H1 (cell line): ENCODE measurements around the gene ADARB2. TPM values are rescaled to one million over a fixed set of nuclear protein-coding genes. Genes with fewer than 3 reads are reported as not detected.
A peak's percentile ranks its signal among the peaks of the same experiment; 100 is the strongest.

Experiments
- CTCF ChIA-PET: fragments of 300-600 bp; sonication (Branson Sonifier 250); formaldehyde crosslinking; loops from one replicate; lab custom pipeline; 2021; ENCODE audit not compliant: partially characterized antibody; lab: Charles Lee
- POLR2A ChIA-PET: fragments of 300-600 bp; sonication (Branson Sonifier 250); formaldehyde crosslinking; loops from one replicate; lab custom pipeline; 2021; ENCODE audit warnings: inconsistent platforms; ENCODE audit not compliant: partially characterized antibody; lab: Charles Lee
- DNase-seq, 2 experiments: peaks; one replicate each; pipeline versions ENCODE4 v3.0.0 to v3.0.0-alpha.2; 2010 to 2022; ENCODE audit warnings: low spot score in 2 of 2, low read depth in 1 of 2, mixed read lengths in 1 of 2
- FAIRE-seq: peaks from 2 replicates; lab custom pipeline; 2011; peaks lifted over from hg19 to GRCh38; lab: Jason Lieb, UNC
- H2AFZ ChIP-seq: 2 replicates; pipeline ENCODE4 v1.8.1; 2012; ENCODE audit warnings: low read length, inconsistent platforms
- H2AK5ac ChIP-seq: 2 replicates; pipeline ENCODE4 v1.6.1; 2013; ENCODE audit warnings: low read depth, low read length
- H2BK120ac ChIP-seq: replicated peaks from 2 replicates; pipeline ENCODE3; 2013; ENCODE audit warnings: low read depth, low read length, inconsistent platforms
- H2BK12ac ChIP-seq: 2 replicates; pipeline ENCODE4 v1.6.1; 2013; ENCODE audit warnings: low read depth, low read length
- H2BK15ac ChIP-seq: 2 replicates; pipeline ENCODE4 v1.6.1; 2013; ENCODE audit warnings: low read length
- H2BK20ac ChIP-seq: 2 replicates; pipeline ENCODE4 v1.6.1; 2013; ENCODE audit warnings: low read length
- H2BK5ac ChIP-seq: 2 replicates; pipeline ENCODE4 v1.6.1; 2013; ENCODE audit warnings: low read depth, low read length
- H3K14ac ChIP-seq: 2 replicates; pipeline ENCODE4 v1.6.1; 2013; ENCODE audit warnings: inconsistent platforms; ENCODE audit not compliant: insufficient read length
- H3K18ac ChIP-seq: 2 replicates; pipeline ENCODE4 v1.6.1; 2013; ENCODE audit warnings: low read length; ENCODE audit errors: extremely low read depth
- H3K23ac ChIP-seq: 2 replicates; pipeline ENCODE4 v1.6.1; 2013; ENCODE audit warnings: inconsistent platforms; ENCODE audit not compliant: insufficient read length
- H3K23me2 ChIP-seq: 2 replicates; pipeline ENCODE4 v1.6.1; 2013; ENCODE audit warnings: low read depth, low read length
- H3K27ac ChIP-seq: 2 replicates; pipeline ENCODE4 v1.6.1; 2011; ENCODE audit warnings: low read depth, low read length, inconsistent platforms
- H3K27me3 ChIP-seq, 4 experiments: replicated peaks in 1 of 4; 1 replicate in 1 of 4; 2 replicates in 3 of 4; pipeline versions ENCODE4 v1.6.1 to v1.8.1; 2011 to 2013; ENCODE audit warnings: low read length in 3 of 4, mild to moderate bottlenecking in 3 of 4, inconsistent platforms in 2 of 4, mixed read lengths in 2 of 4, moderate library complexity in 1 of 4; ENCODE audit not compliant: control insufficient read depth in 3 of 4, insufficient read depth in 3 of 4; ENCODE audit errors: extremely low read depth in 1 of 4
- H3K36me3 ChIP-seq, 4 experiments: 2 replicates each; pipeline versions ENCODE4 v1.6.1 to v1.8.1; 2011 to 2013; ENCODE audit warnings: mild to moderate bottlenecking in 4 of 4, low read length in 3 of 4, moderate library complexity in 2 of 4, control low read depth in 1 of 4, inconsistent platforms in 1 of 4; ENCODE audit not compliant: insufficient read depth in 4 of 4, control insufficient read depth in 2 of 4
- H3K4ac ChIP-seq: replicated peaks from 2 replicates; pipeline ENCODE3; 2013; ENCODE audit warnings: low read length, low read depth, mixed read lengths, inconsistent platforms; ENCODE audit not compliant: insufficient read length
- H3K4me1 ChIP-seq, 4 experiments: replicated peaks in 1 of 4; 1 replicate in 1 of 4; 2 replicates in 3 of 4; pipeline versions ENCODE4 v1.6.1 to v1.8.1; 2011 to 2013; ENCODE audit warnings: low read length in 3 of 4, inconsistent platforms in 2 of 4, mixed read lengths in 1 of 4; ENCODE audit not compliant: insufficient read depth in 4 of 4, control insufficient read depth in 3 of 4
- H3K4me2 ChIP-seq, 2 experiments: 2 replicates each; pipeline versions ENCODE4 v1.6.1 to v1.8.1; 2011 to 2013; ENCODE audit warnings: low read depth in 2 of 2, low read length in 2 of 2, control low read depth in 1 of 2, inconsistent platforms in 1 of 2, mild to moderate bottlenecking in 1 of 2; ENCODE audit not compliant: insufficient read depth in 1 of 2
- H3K4me3 ChIP-seq, 4 experiments: fragments of 200-600, 300-600 bp in 1 of 4; sonication (generic), shearing (Covaris generic), sonication (Bioruptor Twin) in 1 of 4; 2 replicates each; pipeline versions ENCODE4 v1.5.1 to v1.8.1; 2011 to 2016; ENCODE audit warnings: low read length in 4 of 4, low read depth in 3 of 4, control low read depth in 2 of 4, inconsistent platforms in 2 of 4, mild to moderate bottlenecking in 2 of 4, mixed read lengths in 1 of 4, moderate library complexity in 1 of 4; ENCODE audit not compliant: insufficient read depth in 2 of 4; ENCODE audit errors: extremely low read depth in 1 of 4
- H3K56ac ChIP-seq: replicated peaks from 2 replicates; pipeline ENCODE3; 2013; ENCODE audit warnings: low read depth, mild to moderate bottlenecking, mixed read lengths, low read length, inconsistent platforms; ENCODE audit not compliant: insufficient read length
- H3K79me1 ChIP-seq: 2 replicates; pipeline ENCODE4 v1.6.1; 2013; ENCODE audit warnings: low read depth, low read length, control low read depth
- H3K79me2 ChIP-seq, 2 experiments: 2 replicates each; pipeline versions ENCODE4 v1.6.1 to v1.8.1; 2012 to 2013; ENCODE audit warnings: low read length in 2 of 2, mild to moderate bottlenecking in 2 of 2, inconsistent platforms in 1 of 2; ENCODE audit not compliant: insufficient read depth in 2 of 2, control insufficient read depth in 1 of 2
- H3K9ac ChIP-seq, 4 experiments: replicated peaks in 1 of 4; 1 replicate in 1 of 4; 2 replicates in 3 of 4; pipeline versions ENCODE4 v1.6.1 to v1.8.1; 2011 to 2013; ENCODE audit warnings: low read depth in 3 of 4, low read length in 3 of 4, control low read depth in 2 of 4, mild to moderate bottlenecking in 2 of 4, moderate library complexity in 2 of 4, inconsistent platforms in 1 of 4; ENCODE audit errors: extremely low read depth in 1 of 4
- H3K9me3 ChIP-seq, 2 experiments: 2 replicates each; pipeline versions ENCODE4 v1.6.1 to v1.8.1; 2012 to 2013; ENCODE audit warnings: mild to moderate bottlenecking in 2 of 2, moderate library complexity in 2 of 2, control low read depth in 1 of 2, inconsistent platforms in 1 of 2, low read depth in 1 of 2, low read length in 1 of 2, mixed read lengths in 1 of 2; ENCODE audit not compliant: insufficient read depth in 2 of 2
- H4K20me1 ChIP-seq, 2 experiments: replicated peaks in 1 of 2; 2 replicates each; pipeline versions ENCODE3 to v1.8.1; 2011 to 2013; ENCODE audit warnings: inconsistent platforms in 2 of 2, low read length in 2 of 2, mild to moderate bottlenecking in 1 of 2; ENCODE audit not compliant: insufficient read depth in 2 of 2, control insufficient read depth in 1 of 2
- H4K5ac ChIP-seq: 2 replicates; pipeline ENCODE4 v1.6.1; 2013; ENCODE audit warnings: low read length, low read depth, mixed read lengths, inconsistent platforms; ENCODE audit not compliant: insufficient read length
- H4K8ac ChIP-seq: 2 replicates; pipeline ENCODE4 v1.8.0; 2013; ENCODE audit warnings: mild to moderate bottlenecking, moderate library complexity, low read length, inconsistent platforms; ENCODE audit not compliant: insufficient read depth; ENCODE audit errors: extremely low read depth
- H4K91ac ChIP-seq: replicated peaks from 2 replicates; pipeline ENCODE3; 2013; ENCODE audit warnings: low read length, mixed read lengths, inconsistent platforms; ENCODE audit not compliant: insufficient read length
- GTF2F1 ChIP-seq: IDR thresholded peaks from 2 replicates; pipeline ENCODE4 v1.6.1; 2012; ENCODE audit warnings: low read depth, low read length, improper control_type of control experiment, borderline replicate concordance
- HDAC6 ChIP-seq: IDR thresholded peaks from one replicate; pipeline ENCODE4 v1.7.1; 2012; ENCODE audit warnings: low read depth, mild to moderate bottlenecking, inconsistent platforms, low read length, moderate library complexity
- JUND ChIP-seq: IDR thresholded peaks from 2 replicates; pipeline ENCODE4 v1.6.1; 2011; ENCODE audit warnings: mild to moderate bottlenecking, improper control_type of control experiment, low read length
- POU5F1 ChIP-seq: IDR thresholded peaks from 2 replicates; pipeline ENCODE4 v1.6.1; 2011; ENCODE audit warnings: low read depth, mild to moderate bottlenecking, low read length, moderate library complexity
- TAF7 ChIP-seq: optimal IDR thresholded peaks from 2 replicates; pipeline ENCODE3; 2011; ENCODE audit warnings: low read depth, mild to moderate bottlenecking, inconsistent platforms, low read length, moderate library complexity, borderline replicate concordance
- WGBS, 2 experiments: shearing (Covaris generic) in 1 of 2; methylation state at CpG; one replicate each; pipeline versions ENCODE4 v1.1.6 to v1.1.7; 2013 to 2015; ENCODE audit warnings: low lambda C conversion rate in 2 of 2, mixed read lengths in 2 of 2, inconsistent platforms in 1 of 2, low coverage in 1 of 2, missing lambda C conversion rate in 1 of 2; ENCODE audit not compliant: insufficient replicate concordance in 2 of 2, insufficient coverage in 1 of 2, insufficient read length in 1 of 2; ENCODE audit errors: extremely low coverage in 1 of 2, missing lambda C conversion rate in 1 of 2; 5-methylcytosine and 5-hydroxymethylcytosine counted together
- polyA plus RNA-seq, 7 experiments: library from polyadenylated mRNA; depleted of rRNA in 3 of 7; stranded (reverse) in 5 of 7; unstranded in 2 of 7; fragments of >200 nt in 5 of 7; fragments of 200-250 nt in 2 of 7; gene quantifications; 1 replicate in 5 of 7; 2 replicates in 1 of 7; 4 replicates in 1 of 7; pipeline versions ENCODE4 v1.2.1 to v1.2.3, GENCODE V29; 2011 to 2013; ENCODE audit warnings: missing spikeins in 2 of 7, mixed read lengths in 2 of 7
- total RNA-seq: library from RNA; stranded (reverse); fragmentation: NEBNext Ultra II Directional; extraction: Animal tissue kit (Norgen Biotek cat#: 25700); gene quantifications from 2 replicates; pipeline ENCODE4 v1.2.1, GENCODE V29; 2021
- TF ChIP-seq, protein P1 (sequence below): IDR thresholded peaks from 2 replicates; pipeline ENCODE4 v1.6.1; 2011; ENCODE audit warnings: low read depth, mild to moderate bottlenecking, low read length; ENCODE audit not compliant: insufficient read depth

ADARB2 gene
- total and polyA plus RNA-seq, 2 of the 8 experiments (the other 6 are each of a cell fraction or from before 2014, with no cell fraction given): 2.2 to 2.8 TPM

DNA sequence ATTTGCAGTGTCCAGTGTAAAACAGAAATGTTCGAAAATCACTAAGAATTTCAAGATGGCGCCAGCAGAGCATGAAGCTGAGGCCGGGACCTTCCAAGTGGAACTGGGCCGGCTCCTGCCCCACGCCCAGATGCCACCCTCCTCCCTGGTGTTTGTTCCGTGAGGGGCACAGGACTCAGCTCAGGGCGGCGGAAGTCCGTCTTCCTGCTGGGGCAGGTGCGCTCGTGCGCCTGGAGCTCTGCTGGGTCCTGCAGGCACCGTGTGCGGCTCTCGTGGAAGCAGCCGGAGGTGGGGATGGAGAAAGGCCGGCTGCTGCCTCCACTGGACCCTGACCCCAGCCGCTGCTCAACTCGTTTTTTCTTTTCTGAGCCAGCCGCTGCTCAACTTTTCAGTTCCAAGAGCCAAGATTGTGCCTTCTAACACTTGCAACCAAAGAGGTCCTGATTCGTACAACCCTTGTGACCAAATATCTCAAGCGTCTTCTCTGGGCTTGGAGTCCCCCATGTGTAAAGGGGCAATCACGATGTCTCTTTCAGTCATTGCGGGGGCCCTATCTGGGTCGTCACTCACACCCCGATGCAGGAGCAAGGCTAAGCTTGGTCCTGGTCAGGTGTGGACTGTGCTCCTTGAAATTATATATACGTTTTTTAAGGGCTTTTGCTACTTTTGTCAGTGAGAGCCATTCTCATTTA lies 334.4 kb downstream of the ADARB2 start:
- ChIA-PET POLR2A (no interaction called here), CTCF (interaction anchor here (0.6 to 5.3 kb wide), 31 partner anchors 9 to 233 kb away, joined by 3 to 39 read pairs (median 4); no protein-coding TSS in a partner anchor)
- DNase-seq: peak in 1 of 2 experiments; percentile 35
- Histone ChIP-seq H3K9ac (no peak overlapping the region), H3K36me3 (no peaks in the 10 kb centered on the region), H3K4me2 (no peak overlapping the region), H4K91ac (no peak overlapping the region), H3K14ac (no peak overlapping the region), H3K27ac (no peak overlapping the region), H2AK5ac (no peak overlapping the region), H3K4ac (no peak overlapping the region), H3K27me3 (no peaks in the 10 kb centered on the region; a peak in 3 of 7 replicates), H3K23ac (no peak overlapping the region), H3K79me1 (no peaks in the 10 kb centered on the region), H4K8ac (no peak overlapping the region; the same call in 1 of the 2 replicates), H3K79me2 (no peaks in the 10 kb centered on the region), H3K56ac (no peak overlapping the region), H2BK5ac (no peak overlapping the region), H3K4me1 (peaks cover 0 to 9% (median 0%) of the 10 kb centered on the region in 4 experiments; a peak in 2 of 7 replicates), H2BK12ac (peak overlapping the region; percentile 27; the same call in 1 of the 2 replicates), H3K9me3 (no peaks in the 10 kb centered on the region), H3K4me3 (no peak overlapping the region), H2BK20ac (no peak overlapping the region), H2BK120ac (no peak overlapping the region), H3K18ac (no peak overlapping the region; the same call in 1 of the 2 replicates), H2BK15ac (no peak overlapping the region), H3K23me2 (no peaks in the 10 kb centered on the region), H4K20me1 (no peaks in the 10 kb centered on the region), H4K5ac (no peak overlapping the region), H2AFZ (no peak overlapping the region)
- WGBS, 2 experiments: 94% methylated on average over 25 of the region's 27 CpGs; no CpG with 5 or more reads in 1 of the 2 experiments
- TF ChIP-seq GTF2F1: no peak
- no peak for TF ChIP-seq HDAC6
- no peak for TF ChIP-seq TAF7
- TF ChIP-seq, protein P1, sequence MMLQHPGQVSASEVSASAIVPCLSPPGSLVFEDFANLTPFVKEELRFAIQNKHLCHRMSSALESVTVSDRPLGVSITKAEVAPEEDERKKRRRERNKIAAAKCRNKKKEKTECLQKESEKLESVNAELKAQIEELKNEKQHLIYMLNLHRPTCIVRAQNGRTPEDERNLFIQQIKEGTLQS: no peak
- TF ChIP-seq POU5F1: no peak
- no peak for TF ChIP-seq JUND
- no peak for FAIRE-seq
